ENCODE results near the gene CNR2. TPM values are rescaled to one million over a fixed set of nuclear protein-coding genes. Genes with fewer than 3 reads are reported as not detected.

The CNR2 gene
- polyA plus RNA-seq, 1 experiment, result not detected

DNA sequence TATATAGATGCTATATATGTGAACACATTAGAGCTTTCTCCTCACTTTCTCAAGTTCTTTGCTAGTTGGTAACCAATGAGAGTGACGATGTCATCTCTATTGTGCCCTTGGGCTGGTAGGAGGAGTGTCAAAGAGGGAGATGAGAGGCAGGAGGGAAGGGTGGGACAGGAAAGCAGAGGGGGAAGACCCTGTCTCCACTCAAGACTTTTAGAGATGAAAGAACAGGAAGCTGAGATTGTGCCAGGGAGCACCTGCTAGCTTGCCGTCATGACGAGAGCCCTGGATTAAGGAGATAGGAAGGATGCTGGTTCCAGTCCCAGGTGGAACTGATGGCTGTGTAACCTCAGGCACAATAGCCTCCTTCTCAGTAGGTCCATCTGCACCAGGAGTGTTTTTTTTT, 16.7 kb downstream of the CNR2 start:
- no peaks in the 10 kb centered on the region for H3K36me3 ChIP-seq (ENCODE audit: control insufficient read depth, insufficient read depth, low read length)
- POLR2A ChIA-PET, result no interaction called here
- CTCF ChIA-PET, result interaction anchor here (0.9 to 1.1 kb wide), 3 partner anchors 27 to 87 kb away, joined by 3 read pairs; no protein-coding TSS in a partner anchor
- TF ChIP-seq CTCF (IDR thresholded peaks at IDR 0.05; ENCODE audit: insufficient read depth, low read depth, low read length), result no peak
- no peak for DNase-seq (ENCODE audit: low read depth)
- peaks cover 11% of the 10 kb centered on the region for H3K27me3 ChIP-seq (ENCODE audit: control insufficient read depth, insufficient read depth, low read length)
- H3K4me3 ChIP-seq (ENCODE audit: low read depth, low read length), result no peak overlapping the region

GRCh38 chr1:23895993-23896392, 17.2 kb downstream of the CNR2 start:
- no peak overlapping the region for H3K4me3 ChIP-seq (ENCODE audit: low read depth, low read length)
- H3K27me3 ChIP-seq (ENCODE audit: control insufficient read depth, insufficient read depth, low read length), result peaks cover 9% of the 10 kb centered on the region
- ChIA-PET POLR2A (no interaction called here), CTCF (interaction anchor here (1.0 to 1.1 kb wide), 2 partner anchors 55 to 86 kb away, joined by 3 read pairs; no protein-coding TSS in a partner anchor)
- no peaks in the 10 kb centered on the region for H3K36me3 ChIP-seq (ENCODE audit: control insufficient read depth, insufficient read depth, low read length)
- no peak for DNase-seq (ENCODE audit: low read depth)
- no peak for TF ChIP-seq CTCF (IDR thresholded peaks at IDR 0.05; ENCODE audit: insufficient read depth, low read depth, low read length)

DNA sequence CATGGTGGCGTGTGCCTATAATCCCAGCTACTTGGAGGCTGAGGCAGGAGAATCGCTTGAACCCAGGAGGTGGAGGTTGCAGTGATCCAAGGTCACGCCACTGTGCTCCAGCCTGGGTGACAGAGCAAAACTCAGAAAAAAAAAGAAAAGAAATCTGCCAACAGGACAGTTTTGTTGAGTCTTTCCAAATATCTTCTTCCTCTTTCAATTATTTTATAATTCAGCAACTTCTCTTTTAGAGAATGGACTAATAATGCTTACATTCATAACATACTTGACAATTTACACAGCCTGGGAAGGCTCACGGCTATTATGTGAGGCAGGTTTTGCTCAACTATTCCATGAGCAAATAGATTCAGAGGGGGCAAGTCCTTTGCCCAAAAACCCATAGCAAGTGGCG, 18.1 kb downstream of the CNR2 start:
- H3K27me3 ChIP-seq (ENCODE audit: control insufficient read depth, insufficient read depth, low read length), result peaks cover 9% of the 10 kb centered on the region
- no peak overlapping the region for H3K4me3 ChIP-seq (ENCODE audit: low read depth, low read length)
- no peaks in the 10 kb centered on the region for H3K36me3 ChIP-seq (ENCODE audit: control insufficient read depth, insufficient read depth, low read length)
- DNase-seq (ENCODE audit: low read depth), result no peak
- no peak for TF ChIP-seq CTCF (IDR thresholded peaks at IDR 0.05; ENCODE audit: insufficient read depth, low read depth, low read length)
- ChIA-PET CTCF (no interaction called here), POLR2A (no interaction called here)

- Histone ChIP-seq H3K27me3 (ENCODE audit: control insufficient read depth, insufficient read depth, low read length) (peaks cover 8% of the 10 kb centered on the region; the same call in 1 of the 2 replicates), H3K36me3 (ENCODE audit: control insufficient read depth, insufficient read depth, low read length) (no peaks in the 10 kb centered on the region), H3K4me3 (ENCODE audit: low read depth, low read length) (no peak overlapping the region)
- ChIA-PET POLR2A (no interaction called here), CTCF (no interaction called here)
- TF ChIP-seq CTCF (IDR thresholded peaks at IDR 0.05; ENCODE audit: insufficient read depth, low read depth, low read length), result no peak
- no peak for DNase-seq (ENCODE audit: low read depth)
These were observed 24.1 kb downstream of the CNR2 start for GRCh38 chr1:23889074-23889473.

- POLR2A ChIA-PET, result no interaction called here
- CTCF ChIA-PET, result no interaction called here
These were observed 27.9 kb downstream of the CNR2 start for GRCh38 chr1:23885222-23885621.

More at GRCh38 chr1:23885222-23885621, 27.9 kb downstream of the CNR2 start:
- Histone ChIP-seq H3K4me3 (ENCODE audit: low read depth, low read length) (no peak overlapping the region), H3K36me3 (ENCODE audit: control insufficient read depth, insufficient read depth, low read length) (no peaks in the 10 kb centered on the region), H3K27me3 (ENCODE audit: control insufficient read depth, insufficient read depth, low read length) (peaks cover 5% of the 10 kb centered on the region; the same call in 1 of the 2 replicates)
- TF ChIP-seq CTCF (IDR thresholded peaks at IDR 0.05; ENCODE audit: insufficient read depth, low read depth, low read length), result no peak
- no peak for DNase-seq (ENCODE audit: low read depth)
